ENCODE results near the gene USP48.

USP48 gene

GRCh38 chr1:21670956-21671902 lies 111.7 kb downstream of the USP48 start:
- DNase-seq (ENCODE audit: low read depth in 2 of 2): no peak
- H3K4me3 ChIP-seq (replicated peaks in 1 of 2; ENCODE audit: low read depth in 2 of 2, low read length in 2 of 2): no peak overlapping the region
- no peak for TF ChIP-seq CTCF (IDR thresholded peaks at IDR 0.05; ENCODE audit: low read depth, low read length)

GRCh38 chr1:21670059-21670881 lies 112.7 kb downstream of the USP48 start:
- TF ChIP-seq CTCF (IDR thresholded peaks at IDR 0.05; ENCODE audit: low read depth, low read length): no peak
- H3K4me3 ChIP-seq (replicated peaks in 1 of 2; ENCODE audit: low read depth in 2 of 2, low read length in 2 of 2): no peak overlapping the region
- no peak for DNase-seq (ENCODE audit: low read depth in 2 of 2)

GRCh38 chr1:21669258-21670058 lies 113.5 kb downstream of the USP48 start, which contains the start of gene RAP1GAP:
RAP1GAP (minus strand) TSS chr1:21669357; CDS start chr1:21620032, 49,325 bp downstream.
- peak in 1 of 2 donors; percentile 33 for DNase-seq (ENCODE audit: low read depth in 2 of 2)

GRCh38 chr1:21668951-21669257 lies 114.0 kb downstream of the USP48 start:
- peak overlapping the region in 1 of 2 donors; percentile 34 for H3K4me3 ChIP-seq (replicated peaks in 1 of 2; ENCODE audit: low read depth in 2 of 2, low read length in 2 of 2)
- TF ChIP-seq CTCF (IDR thresholded peaks at IDR 0.05; ENCODE audit: low read depth, low read length): no peak
- no peak for DNase-seq (ENCODE audit: low read depth in 2 of 2)

More at GRCh38 chr1:21669258-21670058, 113.5 kb downstream of the USP48 start, which contains the start of gene RAP1GAP:
- TF ChIP-seq CTCF (IDR thresholded peaks at IDR 0.05; ENCODE audit: low read depth, low read length): peak; percentile 1
- peak within 1 kb of the TSS in 1 of 2 donors; percentile 34 for H3K4me3 ChIP-seq (replicated peaks in 1 of 2; ENCODE audit: low read depth in 2 of 2, low read length in 2 of 2)

- H3K4me3 ChIP-seq (replicated peaks in 1 of 2; ENCODE audit: low read depth in 2 of 2, low read length in 2 of 2): peak overlapping the region in 1 of 2 donors; percentile 34
- DNase-seq (ENCODE audit: low read depth in 2 of 2): no peak
- no peak for TF ChIP-seq CTCF (IDR thresholded peaks at IDR 0.05; ENCODE audit: low read depth, low read length)
Measured at GRCh38 chr1:21668232-21668950, 114.6 kb downstream of the USP48 start.

Data from cardiac fibroblast (primary cell).